GM12892 (cell line): ENCODE results near the gene IPO9.

ENCODE experiments used
- POLR2A ChIP-seq: IDR thresholded peaks from 2 replicates; pipeline ENCODE4 v1.6.1; 2011; ENCODE audit warnings: low read depth, low read length, control low read depth
- TAF1 ChIP-seq: IDR thresholded peaks from 2 replicates; pipeline ENCODE4 v1.6.1; 2011; ENCODE audit warnings: low read depth, mild to moderate bottlenecking, control low read depth, low read length, borderline replicate concordance

DNA sequence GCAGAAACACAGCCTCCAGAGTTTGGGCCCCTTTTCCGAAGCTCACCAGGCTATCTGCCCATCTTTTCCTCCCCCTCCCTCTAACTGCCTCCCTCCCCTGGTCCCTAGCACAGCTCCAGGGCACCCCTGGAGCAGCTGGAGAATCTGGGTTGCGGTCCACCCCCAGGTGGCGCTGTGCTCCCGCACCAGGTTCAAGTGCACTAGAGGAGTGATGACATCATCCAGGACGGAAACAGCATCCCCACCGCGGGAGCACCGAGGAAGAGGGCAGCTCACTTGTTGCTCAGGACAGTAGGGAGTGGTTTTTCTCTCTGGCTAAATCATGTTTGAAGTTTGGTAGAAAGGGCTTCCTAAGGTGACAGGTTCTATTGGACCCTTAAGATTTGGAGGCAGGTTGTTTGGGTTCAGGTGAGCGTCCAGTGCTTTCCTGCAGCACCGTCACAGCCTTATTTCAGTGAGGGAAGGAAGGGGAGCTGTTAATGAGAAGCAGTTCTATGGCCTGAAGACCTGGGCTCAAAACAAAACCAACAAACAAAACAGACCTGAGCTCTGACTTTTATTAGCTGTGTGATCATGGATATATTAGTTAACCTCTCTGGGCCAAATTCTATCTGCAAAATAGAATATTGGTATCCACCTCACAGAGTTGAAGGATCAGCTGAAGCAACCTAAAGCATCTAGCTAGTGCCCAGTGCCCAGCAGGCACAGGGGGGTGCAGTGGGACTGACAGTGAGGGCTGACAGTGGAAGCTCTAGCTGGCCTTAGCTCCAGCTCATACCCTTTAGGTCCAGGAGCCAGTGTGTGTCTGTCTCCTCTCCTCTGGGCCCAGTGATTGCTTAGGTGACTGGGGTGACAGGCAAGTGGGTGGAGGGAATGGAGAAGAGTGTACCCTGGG lies 67.2 kb downstream of the IPO9 start:
- TF ChIP-seq POLR2A (no peak), TAF1 (no peak)
